ENCODE data around the gene UBE2G2.

UBE2G2 gene

GRCh38 chr21:44815225-44815624 is 13.6 kb upstream of the UBE2G2 start:
- DNase-seq (ENCODE audit: low spot score), result no peak

DNA sequence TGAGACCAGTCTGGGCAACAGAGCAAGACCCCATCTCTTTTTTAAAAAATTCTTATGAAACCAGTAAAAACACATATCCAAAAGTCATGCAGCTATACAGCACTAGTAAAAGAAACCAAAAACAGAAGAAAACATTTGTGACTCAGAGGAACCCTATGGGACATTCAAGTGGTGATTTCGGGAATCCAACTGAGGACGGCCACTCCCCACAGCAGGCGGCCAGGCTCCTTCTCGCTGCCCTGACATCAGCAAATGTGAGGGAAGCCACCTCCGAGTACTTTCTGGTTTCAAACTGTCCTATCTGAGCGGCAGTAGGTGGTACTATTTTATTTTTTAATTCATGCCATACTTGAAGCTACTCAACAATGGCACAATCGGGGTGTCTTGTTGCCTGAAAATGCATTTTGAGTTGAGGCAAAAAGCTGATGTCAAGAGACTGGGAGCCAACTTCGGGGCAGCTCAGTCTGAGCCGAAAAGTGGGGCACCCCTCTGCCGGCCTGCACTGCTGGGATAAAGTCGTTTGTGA is 12.9 kb upstream of the UBE2G2 start:
- peak; percentile 45 for DNase-seq (ENCODE audit: low spot score)

- no peak for DNase-seq (ENCODE audit: low spot score)
These were observed 12.1 kb upstream of the UBE2G2 start for GRCh38 chr21:44813727-44814126.

DNA sequence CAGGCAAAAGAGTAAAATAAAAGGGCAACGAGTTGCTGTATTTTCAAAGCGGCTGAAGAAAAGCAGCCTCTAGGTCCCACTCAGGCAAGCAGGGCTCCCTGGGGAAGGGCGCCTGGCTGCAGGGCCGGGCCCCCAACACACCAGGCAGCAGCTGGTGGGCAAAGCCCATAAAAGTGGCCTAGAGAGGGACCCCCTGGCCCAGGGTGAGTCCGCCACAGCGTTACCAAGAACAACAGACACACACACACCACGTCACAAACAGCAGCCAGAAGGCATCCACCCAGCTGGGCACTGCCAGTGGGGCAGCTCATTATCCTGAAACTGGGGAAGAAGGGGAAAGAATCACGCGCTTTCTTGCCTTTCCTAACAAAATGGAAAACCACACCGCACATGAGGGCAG is 11.5 kb upstream of the UBE2G2 start:
- DNase-seq (ENCODE audit: low spot score), result no peak

DNA sequence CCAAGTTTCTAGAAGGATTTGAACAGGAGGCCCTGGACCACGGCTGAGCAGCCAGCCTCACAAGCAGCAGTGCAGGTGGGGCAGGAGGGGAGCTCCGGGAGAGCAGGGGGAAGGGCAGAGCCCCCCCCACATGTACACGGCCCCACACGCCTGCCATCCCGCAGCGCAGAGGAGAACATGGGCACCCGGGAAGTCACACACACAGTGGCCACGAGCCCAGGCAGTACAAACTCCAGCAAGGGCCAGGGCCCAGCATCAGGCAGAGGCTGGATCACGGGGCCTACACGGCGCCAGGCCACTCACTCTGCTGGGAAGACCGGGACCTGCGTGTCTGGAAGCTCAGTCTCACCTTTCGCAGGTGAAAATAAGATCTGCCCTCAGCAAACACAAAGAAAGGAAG is 11.0 kb upstream of the UBE2G2 start:
- DNase-seq (ENCODE audit: low spot score), result no peak

DNA sequence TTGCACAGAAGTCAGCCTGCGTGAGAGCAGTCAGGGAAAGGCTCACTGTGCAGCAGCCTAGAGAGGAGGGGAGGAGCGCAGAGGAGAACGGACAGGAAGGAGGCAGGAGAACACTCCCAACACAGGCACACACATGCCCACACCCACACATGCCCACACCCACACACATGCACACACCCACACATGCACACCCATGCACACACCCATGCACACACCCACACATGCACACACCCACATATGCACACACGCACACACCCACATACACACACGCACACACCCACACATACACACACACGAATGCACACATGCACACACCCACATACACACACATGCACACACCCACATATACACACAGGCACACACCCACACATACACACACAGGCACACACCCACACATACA is 9.2 kb upstream of the UBE2G2 start:
- no peak for DNase-seq (ENCODE audit: low spot score)

DNA sequence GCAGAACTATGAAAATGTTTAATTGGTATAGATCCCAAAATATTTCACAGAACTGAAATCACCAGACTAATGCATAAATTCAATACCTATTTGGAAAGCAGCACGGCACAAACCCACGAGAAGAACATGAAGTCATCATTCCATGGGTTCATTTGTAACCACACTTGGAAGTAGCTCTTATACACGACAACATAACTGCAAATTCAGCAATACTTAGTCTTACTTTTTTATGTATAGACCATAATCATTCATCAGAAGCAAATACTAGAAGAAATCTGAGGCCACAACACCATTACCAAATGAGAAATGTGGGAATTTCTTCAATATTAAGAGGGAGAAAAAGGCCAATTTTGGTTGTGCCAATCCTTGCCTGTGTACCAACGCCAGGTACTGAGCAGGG is 4.2 kb upstream of the UBE2G2 start:
- DNase-seq (ENCODE audit: low spot score), result no peak

DNA sequence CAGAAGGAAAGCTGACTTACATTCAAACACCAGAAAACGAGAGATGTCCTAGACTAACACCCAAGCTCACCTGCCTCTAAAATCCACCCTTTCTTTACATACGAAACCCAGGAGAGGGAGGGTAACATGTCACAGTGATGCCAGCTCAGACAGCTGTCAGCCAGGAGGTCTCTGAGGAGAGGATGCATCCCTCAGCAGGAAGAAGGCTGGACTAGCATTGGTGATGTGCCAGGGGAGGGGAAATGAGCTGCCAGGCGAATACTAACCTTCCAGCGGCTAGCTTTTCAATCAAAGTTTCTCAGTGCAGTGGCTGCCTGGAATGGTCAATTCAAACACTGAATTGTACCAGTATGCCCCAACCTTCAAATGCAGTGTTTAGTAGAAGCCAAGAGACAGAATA is 3.6 kb upstream of the UBE2G2 start:
- no peak for DNase-seq (ENCODE audit: low spot score)

- DNase-seq (ENCODE audit: low spot score), result no peak
These were observed 3.1 kb upstream of the UBE2G2 start for GRCh38 chr21:44804762-44805161.

GRCh38 chr21:44803651-44804050 is 2.0 kb upstream of the UBE2G2 start:
- no peak for DNase-seq (ENCODE audit: low spot score)

- no peak for DNase-seq (ENCODE audit: low spot score)
These were observed 955 bp upstream of the UBE2G2 start for GRCh38 chr21:44802396-44803153.

- peak; percentile 47 for DNase-seq (ENCODE audit: low spot score)
These were observed 601 bp downstream of the UBE2G2 start for GRCh38 chr21:44800971-44801467.

- DNase-seq (ENCODE audit: low spot score), result no peak
These were observed 1.5 kb downstream of the UBE2G2 start for GRCh38 chr21:44800103-44800502.

DNA sequence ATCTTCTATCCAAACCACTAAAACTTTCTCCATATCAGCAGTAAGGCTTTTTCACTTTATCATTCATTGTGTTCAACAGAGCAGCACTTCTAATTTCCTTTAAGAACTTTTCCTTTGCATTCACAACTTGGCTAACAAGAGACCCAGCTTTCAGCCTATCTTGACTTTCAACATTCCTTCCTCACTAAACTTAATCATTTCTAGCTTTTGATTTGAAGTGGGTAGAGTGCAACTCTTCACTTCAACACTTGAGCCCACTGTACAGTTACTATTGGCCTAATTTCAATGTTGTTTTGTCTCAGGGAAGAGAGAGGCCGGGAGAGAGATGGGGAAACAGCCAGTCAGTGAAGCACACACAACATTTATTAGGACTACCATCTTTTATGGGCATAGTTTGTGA is 2.0 kb downstream of the UBE2G2 start:
- no peak for DNase-seq (ENCODE audit: low spot score)

DNA sequence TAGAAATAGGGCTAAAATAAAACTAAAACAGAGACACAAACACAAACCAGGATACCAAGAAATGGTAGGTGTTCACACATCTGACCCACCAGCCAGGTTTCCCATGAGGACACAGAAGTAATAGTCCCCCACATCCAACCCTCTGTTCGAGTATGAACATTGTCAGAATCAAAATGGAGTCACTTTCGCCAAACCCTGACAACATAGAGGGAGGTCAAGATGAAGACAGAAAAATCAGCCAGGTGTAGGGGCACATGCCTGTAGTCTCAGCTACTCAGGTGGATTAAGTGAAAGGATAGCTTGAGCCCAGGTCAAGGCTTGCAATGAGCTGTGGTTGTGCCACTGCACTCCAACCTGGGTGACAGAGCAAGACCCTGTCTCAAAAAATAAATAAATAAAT is 3.8 kb downstream of the UBE2G2 start:
- no peak for DNase-seq (ENCODE audit: low spot score)

DNA sequence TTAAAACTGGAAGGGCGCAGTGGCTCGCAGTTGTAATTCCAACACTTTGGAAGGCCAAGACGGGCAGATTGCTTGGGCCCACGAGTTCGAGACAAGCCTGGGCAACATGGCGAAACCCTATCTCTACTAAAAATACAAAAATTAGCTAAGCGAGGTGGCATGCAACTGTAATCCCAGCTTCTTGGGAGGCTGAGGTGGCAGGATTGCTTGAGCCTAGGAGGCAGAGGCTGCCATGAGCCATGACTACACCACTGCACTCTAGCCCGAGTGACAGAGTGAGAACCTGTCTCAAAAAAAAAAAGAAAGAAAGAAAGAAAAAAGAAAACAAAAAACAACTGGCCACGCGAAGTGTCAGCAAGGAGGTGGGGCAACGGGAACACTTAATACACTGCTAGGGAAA is 6.3 kb downstream of the UBE2G2 start:
- no peak for DNase-seq (ENCODE audit: low spot score)

- DNase-seq (ENCODE audit: low spot score), result no peak
These were observed 7.8 kb downstream of the UBE2G2 start for GRCh38 chr21:44793592-44794374.

- DNase-seq (ENCODE audit: low spot score), result peak; percentile 87
These were observed 8.7 kb downstream of the UBE2G2 start for GRCh38 chr21:44792702-44793591.

DNA sequence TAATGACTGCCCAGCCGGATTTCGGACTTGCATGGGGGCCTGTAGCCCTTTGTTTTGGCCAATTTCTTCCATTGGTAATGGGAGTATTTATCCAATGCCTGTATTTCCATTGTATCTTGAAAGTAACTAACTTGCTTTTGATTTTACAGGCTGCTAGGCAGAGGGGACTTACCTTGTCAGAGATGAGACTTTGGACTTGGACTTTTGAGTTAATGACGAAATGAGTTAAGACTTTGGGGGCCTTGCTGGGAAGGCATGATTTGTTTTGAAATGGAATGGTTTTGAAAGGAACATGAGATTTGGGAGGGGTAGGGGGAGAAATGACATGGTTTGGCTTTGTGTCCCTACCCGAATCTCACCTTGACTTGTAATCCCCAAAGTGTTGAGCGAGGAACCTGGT is 9.6 kb downstream of the UBE2G2 start:
- no peak for DNase-seq (ENCODE audit: low spot score)

DNA sequence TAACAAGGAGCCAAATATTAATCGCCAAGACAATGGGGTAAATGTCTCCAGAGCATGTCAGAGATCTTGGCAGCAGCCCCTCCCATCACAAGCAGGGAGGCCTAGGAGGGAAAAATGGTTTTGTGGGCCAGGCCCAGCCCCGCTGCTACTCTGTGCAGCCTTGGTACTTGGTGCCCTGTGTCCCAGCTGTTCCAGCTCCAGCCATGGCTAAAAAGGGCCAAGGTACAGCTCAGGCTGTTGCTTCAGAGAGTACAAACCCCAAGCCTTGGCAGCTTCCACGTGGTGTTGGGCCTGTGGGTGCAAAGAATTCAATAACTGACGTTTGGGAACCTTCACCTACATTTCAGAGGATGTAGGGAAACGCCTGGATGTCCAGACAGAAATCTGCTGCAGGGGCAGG is 10.4 kb downstream of the UBE2G2 start:
- no peak for DNase-seq (ENCODE audit: low spot score)

GRCh38 chr21:44790368-44790767 is 11.3 kb downstream of the UBE2G2 start:
- DNase-seq (ENCODE audit: low spot score), result no peak

DNA sequence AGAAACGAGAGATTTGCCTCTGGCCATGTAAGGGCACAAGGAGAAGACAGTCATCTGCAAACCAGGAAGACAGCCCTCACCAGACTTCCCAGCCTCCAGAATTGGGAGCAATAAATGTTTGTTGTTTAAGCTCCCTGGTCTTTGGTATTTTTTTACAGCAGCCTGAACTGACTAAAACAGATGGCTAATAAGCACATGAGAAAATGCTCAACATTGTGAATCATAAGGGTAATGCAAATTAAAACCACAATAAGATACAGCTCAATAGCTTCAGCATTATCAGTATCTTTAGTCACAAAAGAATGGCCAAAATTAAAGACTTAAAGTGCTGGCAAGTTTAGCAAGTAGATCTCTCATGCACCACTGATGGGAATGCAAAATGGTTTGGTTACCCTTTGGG is 11.7 kb downstream of the UBE2G2 start:
- DNase-seq (ENCODE audit: low spot score), result no peak

All from GM03348 (cell line).